Cardiac muscle cell (in vitro differentiated cells and primary cell): ENCODE data around the gene GLB1L3. TPM values are rescaled to one million over a fixed set of nuclear protein-coding genes. Genes with fewer than 3 reads are reported as not detected.

ENCODE experiments used
- DNase-seq, 2 donors: peaks; one replicate each; pipeline versions ENCODE4 v3.0.0 to v3.0.0-alpha.2; 2010 to 2017; ENCODE audit warnings: low read depth in 1 of 2, low spot score in 1 of 2
- H3K27ac ChIP-seq: fragments of 200-600 bp; sonication (generic); 2 replicates; pipeline ENCODE4 v1.5.1; 2016
- H3K27me3 ChIP-seq: fragments of 200-600 bp; sonication (generic); 2 replicates; pipeline ENCODE4 v1.6.0; 2016; ENCODE audit warnings: control low read depth
- H3K36me3 ChIP-seq: fragments of 200-600 bp; sonication (generic); 2 replicates; pipeline ENCODE4 v1.5.1; 2016; ENCODE audit warnings: control low read depth
- H3K4me1 ChIP-seq: fragments of 200-600 bp; sonication (generic); 2 replicates; pipeline ENCODE4 v1.8.1; 2017; ENCODE audit warnings: low read depth, mild to moderate bottlenecking, mixed run types
- H3K4me3 ChIP-seq: fragments of 200-600 bp; sonication (generic); 2 replicates; pipeline ENCODE4 v1.5.1; 2016; ENCODE audit warnings: mild to moderate bottlenecking
- H3K9me3 ChIP-seq: fragments of 200-600 bp; sonication (generic); 2 replicates; pipeline ENCODE4 v1.5.1; 2017; ENCODE audit warnings: low read depth, mild to moderate bottlenecking, control low read depth
- CTCF ChIP-seq: IDR thresholded peaks from 2 replicates; pipeline ENCODE4 v1.5.1; 2012; ENCODE audit warnings: low read depth, mild to moderate bottlenecking, low read length
- polyA plus RNA-seq: library from polyadenylated mRNA; unstranded; fragments of >200 nt; fragmentation: Nextera tagmentation; extraction: Ambion mirVana; gene quantifications from 2 replicates; pipeline ENCODE4 v1.2.1, GENCODE V29; 2016
- total RNA-seq: library from RNA; depleted of rRNA; stranded (reverse); fragments of >200 nt; gene quantifications from 2 replicates; pipeline ENCODE4 v1.2.3, GENCODE V29; 2016

Gene GLB1L3
- total and polyA plus RNA-seq, 2 experiments from 2014 or later: not detected

- DNase-seq: no peak
- Histone ChIP-seq H3K4me1 (no peaks in the 10 kb centered on the region), H3K27ac (no peak overlapping the region), H3K9me3 (no peaks in the 10 kb centered on the region), H3K36me3 (no peaks in the 10 kb centered on the region), H3K4me3 (no peak overlapping the region), H3K27me3 (no peaks in the 10 kb centered on the region)
- no peak for TF ChIP-seq CTCF
Observed at GRCh38 chr11:134346976-134347350, 70.8 kb downstream of the GLB1L3 start.

GRCh38 chr11:134347441-134347840, 71.3 kb downstream of the GLB1L3 start:
- Histone ChIP-seq H3K4me3 (no peak overlapping the region), H3K9me3 (no peaks in the 10 kb centered on the region), H3K27me3 (no peaks in the 10 kb centered on the region), H3K27ac (no peak overlapping the region), H3K36me3 (no peaks in the 10 kb centered on the region), H3K4me1 (no peaks in the 10 kb centered on the region)
- TF ChIP-seq CTCF: no peak
- DNase-seq: no peak

- H3K27ac ChIP-seq: no peak overlapping the region
- H3K27me3 ChIP-seq: no peaks in the 10 kb centered on the region
- H3K4me3 ChIP-seq: no peak overlapping the region
- H3K4me1 ChIP-seq: no peaks in the 10 kb centered on the region
- no peak for DNase-seq
- no peaks in the 10 kb centered on the region for H3K9me3 ChIP-seq
- H3K36me3 ChIP-seq: no peaks in the 10 kb centered on the region
- TF ChIP-seq CTCF: no peak
Observed at GRCh38 chr11:134349109-134349801, 73.1 kb downstream of the GLB1L3 start.

- Histone ChIP-seq H3K4me1 (no peaks in the 10 kb centered on the region), H3K27me3 (no peaks in the 10 kb centered on the region), H3K9me3 (no peaks in the 10 kb centered on the region), H3K4me3 (no peak overlapping the region), H3K36me3 (no peaks in the 10 kb centered on the region), H3K27ac (no peak overlapping the region)
- no peak for DNase-seq
- TF ChIP-seq CTCF: no peak
Observed at GRCh38 chr11:134349802-134350355, 73.7 kb downstream of the GLB1L3 start.

GRCh38 chr11:134350381-134350780, 74.2 kb downstream of the GLB1L3 start:
- Histone ChIP-seq H3K9me3 (no peaks in the 10 kb centered on the region), H3K4me3 (no peak overlapping the region), H3K36me3 (no peaks in the 10 kb centered on the region), H3K4me1 (no peaks in the 10 kb centered on the region), H3K27ac (no peak overlapping the region), H3K27me3 (no peaks in the 10 kb centered on the region)
- DNase-seq: no peak
- TF ChIP-seq CTCF: no peak
